LHCN-M2 (cell line): ENCODE data around the gene HGS. TPM values are rescaled to one million over a fixed set of nuclear protein-coding genes. Genes with fewer than 3 reads are reported as not detected.

Source experiments
- DNase-seq: peaks from one replicate; pipeline ENCODE4 v3.0.0-alpha.2; 2012; ENCODE audit warnings: low read depth
- total RNA-seq: library from RNA; depleted of rRNA; stranded (reverse); fragments of >200 nt; gene quantifications from 2 replicates; pipeline ENCODE4 v1.2.3, GENCODE V29; 2014; rRNA removed

HGS gene
- total RNA-seq, 1 experiment from 2014 or later: 157 TPM

GRCh38 chr17:81741049-81741593, 57.3 kb downstream of the HGS start:
- no peak for DNase-seq

- DNase-seq: no peak
Measured at GRCh38 chr17:81741594-81742452, 58.0 kb downstream of the HGS start.

Other genes with a start within 250 kb of the HGS start
- 6,893 and 8,596 TPM in 2 replicates for gene ACTG1, start 171.2 kb upstream of the HGS start, total RNA-seq
- gene FSCN2, start 155.6 kb upstream of the HGS start, total RNA-seq: 0.26 and 0.29 TPM in 2 replicates
- gene FAAP100, start 131.7 kb upstream of the HGS start, total RNA-seq: 27.2 and 31.3 TPM in 2 replicates
- gene NPLOC4, start 46.9 kb upstream of the HGS start, total RNA-seq: 62.3 and 75.7 TPM in 2 replicates
- 8.5 and 8.8 TPM in 2 replicates for gene TSPAN10, start 46.8 kb upstream of the HGS start, total RNA-seq
- gene PDE6G, start 27.5 kb upstream of the HGS start, total RNA-seq: not detected in 2 replicates
- 54.1 and 54.8 TPM in 2 replicates for gene OXLD1, start 17.4 kb upstream of the HGS start, total RNA-seq
- gene CCDC137, start 17.3 kb upstream of the HGS start, total RNA-seq: 25.2 and 28.2 TPM in 2 replicates
- gene ARL16, start 214 bp upstream of the HGS start, total RNA-seq: 39.6 and 42.9 TPM in 2 replicates
- gene MRPL12, start 19.4 kb downstream of the HGS start, total RNA-seq: 23.4 and 31.3 TPM in 2 replicates
- 37.3 and 37.8 TPM in 2 replicates for gene SLC25A10, start 28.3 kb downstream of the HGS start, total RNA-seq
- not detected in 2 replicates for gene GCGR, start 120.1 kb downstream of the HGS start, total RNA-seq
- 106 TPM in 2 replicates for gene MCRIP1, start 149.3 kb downstream of the HGS start, total RNA-seq
- gene PPP1R27, start 151.0 kb downstream of the HGS start, total RNA-seq: 1.0 TPM in 1 of 2 replicates, not detected in the other
- gene P4HB, start 176.5 kb downstream of the HGS start, total RNA-seq: 1,598 and 3,461 TPM in 2 replicates
- gene ARHGDIA, start 187.3 kb downstream of the HGS start, total RNA-seq: 303 and 305 TPM in 2 replicates
- 184 and 190 TPM in 2 replicates for gene ALYREF, start 207.6 kb downstream of the HGS start, total RNA-seq
- 194 and 234 TPM in 2 replicates for gene ANAPC11, start 207.7 kb downstream of the HGS start, total RNA-seq
- 0.86 and 2.9 TPM in 2 replicates for gene NPB, start 218.2 kb downstream of the HGS start, total RNA-seq
- gene PCYT2, start 227.4 kb downstream of the HGS start, total RNA-seq: 30.4 and 35.4 TPM in 2 replicates
- gene SIRT7, start 234.2 kb downstream of the HGS start, total RNA-seq: 17.3 and 20.0 TPM in 2 replicates
- 18.8 and 19.7 TPM in 2 replicates for gene MAFG, start 243.7 kb downstream of the HGS start, total RNA-seq